Epithelial cell of esophagus (primary cell): Measurements from ENCODE around the gene FOLR2.

ENCODE experiments used
- DNase-seq: peaks from one replicate; pipeline ENCODE4 v3.0.0; 2010; ENCODE audit warnings: low read depth
- H3K4me3 ChIP-seq: 2 replicates; pipeline ENCODE4 v1.5.1; 2011; ENCODE audit warnings: mild to moderate bottlenecking, low read length, control low read depth
- CTCF ChIP-seq: IDR thresholded peaks from 2 replicates; pipeline ENCODE4 v1.5.1; 2011; ENCODE audit warnings: low read depth, mild to moderate bottlenecking, low read length, control low read depth, inconsistent platforms; ENCODE audit not compliant: insufficient read depth; ENCODE audit errors: missing control alignments

The FOLR2 gene

GRCh38 chr11:72244361-72245262 lies 28.0 kb downstream of the FOLR2 start:
- H3K4me3 ChIP-seq = no peak overlapping the region
- TF ChIP-seq CTCF = no peak
- no peak for DNase-seq

- no peak overlapping the region for H3K4me3 ChIP-seq
- TF ChIP-seq CTCF = no peak
- no peak for DNase-seq
These were observed 28.7 kb downstream of the FOLR2 start for GRCh38 chr11:72245263-72245816.

GRCh38 chr11:72247584-72247983 lies 31.0 kb downstream of the FOLR2 start:
- H3K4me3 ChIP-seq = no peak overlapping the region
- no peak for TF ChIP-seq CTCF
- no peak for DNase-seq

GRCh38 chr11:72249961-72250360 lies 33.4 kb downstream of the FOLR2 start:
- H3K4me3 ChIP-seq = no peak overlapping the region
- TF ChIP-seq CTCF = no peak
- no peak for DNase-seq

GRCh38 chr11:72250661-72251464 lies 34.3 kb downstream of the FOLR2 start:
- TF ChIP-seq CTCF = no peak
- no peak overlapping the region for H3K4me3 ChIP-seq

GRCh38 chr11:72251614-72252013 lies 35.0 kb downstream of the FOLR2 start:
- H3K4me3 ChIP-seq = no peak overlapping the region
- no peak for DNase-seq
- TF ChIP-seq CTCF = no peak

More at GRCh38 chr11:72250661-72251464, 34.3 kb downstream of the FOLR2 start:
- no peak for DNase-seq
